HepG2 (cell line): Measurements from ENCODE around the gene MAB21L4. TPM values are rescaled to one million over a fixed set of nuclear protein-coding genes. Genes with fewer than 3 reads are reported as not detected.

ENCODE experiments used
- CENPBD1 ChIP-seq: sonication (generic); formaldehyde crosslinking; IDR thresholded peaks from 2 replicates; pipeline ENCODE4 v1.8.0; 2022; ENCODE audit warnings: missing genetic modification reagents, low read depth, mild to moderate bottlenecking, borderline replicate concordance
- CSRNP2 ChIP-seq: sonication (generic); formaldehyde crosslinking; conservative IDR thresholded peaks from 2 replicates; pipeline ENCODE4 v1.8.0; 2022; ENCODE audit warnings: low read depth, missing genetic modification reagents
- E2F5 ChIP-seq: sonication (generic); formaldehyde crosslinking; conservative IDR thresholded peaks from 2 replicates; pipeline ENCODE4 v1.4.0; 2020; ENCODE audit warnings: missing genetic modification reagents
- ELK4 ChIP-seq: sonication (generic); formaldehyde crosslinking; IDR thresholded peaks from 2 replicates; pipeline ENCODE4 v1.9.0; 2021; ENCODE audit warnings: missing genetic modification reagents, borderline replicate concordance
- EZH2 ChIP-seq: conservative IDR thresholded peaks from 2 replicates; pipeline ENCODE4 v1.6.1; 2012; ENCODE audit warnings: mild to moderate bottlenecking, low read depth, low read length, moderate library complexity
- FOXM1 ChIP-seq: sonication (generic); formaldehyde crosslinking; IDR thresholded peaks from 2 replicates; pipeline ENCODE4 v1.5.0; 2020; ENCODE audit warnings: missing genetic modification reagents
- GRHL1 ChIP-seq: sonication (generic); formaldehyde crosslinking; conservative IDR thresholded peaks from 2 replicates; pipeline ENCODE4 v1.8.0; 2022; ENCODE audit warnings: missing genetic modification reagents
- KLF16 ChIP-seq, 2 experiments: sonication (generic) in 1 of 2; formaldehyde crosslinking in 1 of 2; IDR thresholded peaks; 2 replicates each; pipeline versions ENCODE4 v1.6.1 to v1.8.0; 2016 to 2023; ENCODE audit warnings: missing genetic modification reagents in 2 of 2, missing compliant biosample characterization in 1 of 2
- NR2F1 ChIP-seq, 2 experiments: fragments of 450-650 bp in 1 of 2; formaldehyde crosslinking in 1 of 2; IDR thresholded peaks; 2 replicates each; pipeline versions ENCODE4 v1.5.0 to v1.6.1; 2016 to 2020; ENCODE audit warnings: mild to moderate bottlenecking in 1 of 2, missing compliant biosample characterization in 1 of 2, missing genetic modification reagents in 1 of 2, moderate library complexity in 1 of 2
- RELA ChIP-seq: sonication (generic); formaldehyde crosslinking; IDR thresholded peaks from 2 replicates; pipeline ENCODE4 v1.4.0; 2020; ENCODE audit warnings: missing genetic modification reagents
- SIN3B ChIP-seq: fragments of 150-350 bp; IDR thresholded peaks from 2 replicates; pipeline ENCODE4 v1.6.1; 2014; ENCODE audit warnings: low read length
- SIX4 ChIP-seq: sonication (generic); formaldehyde crosslinking; IDR thresholded peaks from 2 replicates; pipeline ENCODE4 v1.4.0; 2020; ENCODE audit warnings: missing genetic modification reagents
- SNAPC2 ChIP-seq: sonication (generic); formaldehyde crosslinking; IDR thresholded peaks from 2 replicates; pipeline ENCODE4 v1.8.1; 2022; ENCODE audit warnings: mild to moderate bottlenecking, missing genetic modification reagents
- SRY ChIP-seq: sonication (generic); formaldehyde crosslinking; IDR thresholded peaks from 2 replicates; pipeline ENCODE4 v1.8.0; 2022; ENCODE audit warnings: mild to moderate bottlenecking, missing genetic modification reagents
- SYNCRIP ChIP-seq: fragments of 200-400 bp; formaldehyde crosslinking; IDR thresholded peaks from 2 replicates; pipeline ENCODE4 v1.6.1; 2018; ENCODE audit warnings: mild to moderate bottlenecking, low read depth, low read length; ENCODE audit not compliant: insufficient read depth
- TRIM24 ChIP-seq: sonication (generic); formaldehyde crosslinking; IDR thresholded peaks from 2 replicates; pipeline ENCODE4 v1.8.0; 2022; ENCODE audit warnings: mild to moderate bottlenecking, missing genetic modification reagents
- ZKSCAN5 ChIP-seq: sonication (generic); formaldehyde crosslinking; IDR thresholded peaks from 2 replicates; pipeline ENCODE4 v1.5.1; 2020; ENCODE audit warnings: mild to moderate bottlenecking, missing genetic modification reagents
- ZNF20 ChIP-seq: sonication (generic); formaldehyde crosslinking; IDR thresholded peaks from 2 replicates; pipeline ENCODE4 v1.4.0; 2020; ENCODE audit warnings: mild to moderate bottlenecking, moderate library complexity, missing genetic modification reagents
- ZNF367 ChIP-seq: sonication (generic); formaldehyde crosslinking; IDR thresholded peaks from 2 replicates; pipeline ENCODE4 v1.4.0; 2020; ENCODE audit warnings: missing genetic modification reagents, borderline replicate concordance
- ZNF589 ChIP-seq: sonication (generic); formaldehyde crosslinking; conservative IDR thresholded peaks from 2 replicates; pipeline ENCODE4 v1.8.0; 2022; ENCODE audit warnings: mild to moderate bottlenecking, moderate library complexity, missing genetic modification reagents
- ZNF616 ChIP-seq: sonication (generic); formaldehyde crosslinking; IDR thresholded peaks from 2 replicates; pipeline ENCODE4 v1.5.0; 2020; ENCODE audit warnings: low read depth, mild to moderate bottlenecking, missing genetic modification reagents
- ZNF644 ChIP-seq: IDR thresholded peaks from 2 replicates; pipeline ENCODE4 v1.6.1; 2016; ENCODE audit warnings: low read depth
- polyA plus RNA-seq, 8 experiments: library from polyadenylated mRNA; depleted of rRNA in 3 of 8; stranded (reverse) in 7 of 8; unstranded in 1 of 8; fragments of >200 nt; fragmentation: Illumina TruSeq in 4 of 8; extraction: Trizol in 4 of 8; gene quantifications; 2 replicates each; pipeline versions ENCODE4 v1.2.1 to v1.2.3, GENCODE V29; 2011 to 2016; ENCODE audit warnings: low read depth in 4 of 8, missing spikeins in 1 of 8, mixed read lengths in 1 of 8; ENCODE audit not compliant: insufficient read depth in 1 of 8
- total RNA-seq, 5 experiments: library from RNA; depleted of rRNA; stranded (reverse); fragments of >200 nt; fragmentation: Illumina TruSeq; extraction: Trizol; gene quantifications; 2 replicates each; pipeline ENCODE4 v1.2.3, GENCODE V29; 2016; ENCODE audit warnings: low read depth in 1 of 5

Gene MAB21L4
- total and polyA plus RNA-seq, 2 of the 13 experiments (the other 11 are each of a cell fraction or from before 2014, with no cell fraction given): 3.0 to 14.0 TPM

GRCh38 chr2:240857039-240858008, 38.6 kb downstream of the MAB21L4 start (continued):
- TF ChIP-seq FOXM1 (CRISPR knock-in tag) (no peak; the same call in 1 of the 2 replicates), SNAPC2 (peak; percentile 79), SYNCRIP (no peak), E2F5 (no peak), SRY (CRISPR knock-in tag) (peak; percentile 97; the same call in 1 of the 2 replicates), ZNF616 (CRISPR knock-in tag) (peak; percentile 96), SIN3B (no peak; the same call in 1 of the 2 replicates), ZNF20 (CRISPR knock-in tag) (no peak; the same call in 1 of the 2 replicates), CSRNP2 (peak; percentile 81), RELA (no peak), TRIM24 (CRISPR knock-in tag) (no peak), ZNF589 (CRISPR knock-in tag) (peak; percentile 88; the same call in 1 of the 2 replicates), ZKSCAN5 (no peak; the same call in 1 of the 2 replicates), CENPBD1 (CRISPR knock-in tag) (no peak; the same call in 1 of the 2 replicates), ZNF644 (CRISPR knock-in tag) (peak; percentile 78), EZH2 (no peak), KLF16 (CRISPR knock-in tag; IDR thresholded peaks at IDR 0.05) (peak; percentile 81 to 95; a peak in 3 of 4 replicates), ELK4 (CRISPR knock-in tag) (no peak), ZNF367 (no peak; the same call in 1 of the 2 replicates), GRHL1 (CRISPR knock-in tag) (peak; percentile 44; the same call in 1 of the 2 replicates), NR2F1 (CRISPR knock-in tag; IDR thresholded peaks at IDR 0.05) (peak; percentile 93 to 98), SIX4 (CRISPR knock-in tag) (peak; percentile 76)
